D721Med (cell line): ENCODE data around the gene ARRDC4.

Experiments used
- DNase-seq: peaks from one replicate; pipeline ENCODE4 v3.0.0; 2011; ENCODE audit warnings: low spot score; ENCODE audit not compliant: insufficient read length
- FAIRE-seq: peaks from 2 replicates; lab custom pipeline; 2011; peaks lifted over from hg19 to GRCh38; lab: Jason Lieb, UNC
- TF ChIP-seq, protein P1 (sequence below): IDR thresholded peaks from 2 replicates; pipeline ENCODE4 v1.5.1; 2012; ENCODE audit warnings: mild to moderate bottlenecking, control low read depth; ENCODE audit not compliant: insufficient read depth; ENCODE audit errors: missing control alignments

The ARRDC4 gene

GRCh38 chr15:97960364-97961066 is at the start of gene ARRDC4:
Gene ARRDC4 (plus strand): TSS chr15:97960703. CDS start chr15:97960862, 159 bp downstream.
- FAIRE-seq = no peak

DNA sequence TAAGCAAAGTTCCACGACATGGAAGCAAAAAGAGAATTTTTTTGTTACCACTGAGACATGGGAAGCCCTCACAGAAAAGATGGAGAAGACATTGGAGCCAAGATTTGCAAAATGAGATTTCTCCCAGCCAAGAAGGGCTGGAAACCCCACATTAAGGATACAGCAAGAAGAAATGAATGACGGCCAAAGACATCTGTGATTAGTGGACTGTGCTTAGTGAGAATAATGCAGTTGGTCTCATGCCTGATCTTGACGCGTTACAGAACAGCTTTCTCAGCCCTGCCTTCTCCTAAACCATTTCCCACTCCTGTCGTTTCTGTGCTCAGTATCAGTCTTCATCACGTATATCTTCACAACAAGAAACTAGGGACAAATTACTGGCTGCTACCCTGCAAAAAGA is 45.8 kb upstream of the ARRDC4 start:
- DNase-seq (no peak), FAIRE-seq (no peak)
- TF ChIP-seq, protein P1, sequence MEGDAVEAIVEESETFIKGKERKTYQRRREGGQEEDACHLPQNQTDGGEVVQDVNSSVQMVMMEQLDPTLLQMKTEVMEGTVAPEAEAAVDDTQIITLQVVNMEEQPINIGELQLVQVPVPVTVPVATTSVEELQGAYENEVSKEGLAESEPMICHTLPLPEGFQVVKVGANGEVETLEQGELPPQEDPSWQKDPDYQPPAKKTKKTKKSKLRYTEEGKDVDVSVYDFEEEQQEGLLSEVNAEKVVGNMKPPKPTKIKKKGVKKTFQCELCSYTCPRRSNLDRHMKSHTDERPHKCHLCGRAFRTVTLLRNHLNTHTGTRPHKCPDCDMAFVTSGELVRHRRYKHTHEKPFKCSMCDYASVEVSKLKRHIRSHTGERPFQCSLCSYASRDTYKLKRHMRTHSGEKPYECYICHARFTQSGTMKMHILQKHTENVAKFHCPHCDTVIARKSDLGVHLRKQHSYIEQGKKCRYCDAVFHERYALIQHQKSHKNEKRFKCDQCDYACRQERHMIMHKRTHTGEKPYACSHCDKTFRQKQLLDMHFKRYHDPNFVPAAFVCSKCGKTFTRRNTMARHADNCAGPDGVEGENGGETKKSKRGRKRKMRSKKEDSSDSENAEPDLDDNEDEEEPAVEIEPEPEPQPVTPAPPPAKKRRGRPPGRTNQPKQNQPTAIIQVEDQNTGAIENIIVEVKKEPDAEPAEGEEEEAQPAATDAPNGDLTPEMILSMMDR = no peak

More at GRCh38 chr15:97960364-97961066, at the start of gene ARRDC4:
- DNase-seq = peak; percentile 45
- TF ChIP-seq, protein P1 = no peak

DNA sequence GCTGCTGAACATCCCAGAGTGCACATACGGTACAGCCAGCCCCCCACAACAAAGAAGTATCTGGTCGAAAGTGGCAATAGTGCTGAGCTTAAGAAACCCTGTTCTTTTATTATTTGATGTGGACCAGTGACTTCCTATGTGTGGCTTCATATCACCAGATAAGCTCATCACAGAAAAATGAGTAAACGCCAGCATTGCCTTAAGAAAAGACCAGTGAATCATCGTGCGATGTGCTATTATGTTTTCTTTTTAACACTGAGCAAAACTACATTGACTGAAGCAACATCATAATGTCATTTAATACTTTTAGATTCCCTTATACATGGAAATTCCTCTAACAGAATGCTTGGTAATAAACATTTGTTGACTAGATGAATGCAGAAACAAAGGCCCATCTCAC is 45.2 kb upstream of the ARRDC4 start:
- TF ChIP-seq, protein P1 = no peak
- DNase-seq (no peak), FAIRE-seq (no peak)

- TF ChIP-seq, protein P1 = no peak
- no peak for DNase-seq
- no peak for FAIRE-seq
These were observed 39.1 kb upstream of the ARRDC4 start for GRCh38 chr15:97921296-97921865.

DNA sequence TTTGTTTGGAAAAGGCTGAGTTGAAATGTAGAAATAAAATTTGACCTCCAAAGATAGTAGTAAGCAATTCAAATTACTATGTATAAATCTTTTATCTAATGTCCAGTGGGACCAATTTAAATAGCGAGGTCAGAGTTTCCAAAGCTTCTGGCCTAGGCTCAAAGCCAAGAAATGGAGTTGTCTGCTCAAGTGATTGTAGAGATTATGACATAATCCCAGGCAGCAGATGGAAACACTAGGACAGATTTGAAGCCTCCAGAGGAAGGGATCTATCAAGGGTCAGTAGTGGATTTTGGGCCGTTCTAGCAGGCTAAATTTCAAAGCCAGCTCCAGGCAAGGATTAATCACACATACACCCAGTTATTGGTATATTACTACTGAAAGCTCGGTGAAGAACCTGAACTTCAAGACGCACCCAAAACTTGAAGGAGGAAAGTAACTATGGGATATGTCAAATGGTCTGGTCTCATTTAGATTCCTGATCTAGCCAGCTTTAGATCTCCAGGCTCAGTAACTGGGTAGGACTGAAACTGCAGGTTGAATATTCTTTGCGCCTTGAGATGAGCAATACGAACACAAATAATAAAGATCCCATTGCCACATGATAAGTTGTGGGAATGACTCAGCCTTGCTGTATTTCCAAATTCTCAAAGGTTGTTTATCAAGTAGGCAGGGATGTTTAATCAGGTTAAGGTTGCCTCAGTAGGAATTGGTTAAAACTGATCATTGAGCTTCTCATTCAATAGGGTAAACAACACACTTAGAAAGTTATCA is 30.9 kb upstream of the ARRDC4 start:
- TF ChIP-seq, protein P1 = no peak
- FAIRE-seq (no peak), DNase-seq (no peak)

DNA sequence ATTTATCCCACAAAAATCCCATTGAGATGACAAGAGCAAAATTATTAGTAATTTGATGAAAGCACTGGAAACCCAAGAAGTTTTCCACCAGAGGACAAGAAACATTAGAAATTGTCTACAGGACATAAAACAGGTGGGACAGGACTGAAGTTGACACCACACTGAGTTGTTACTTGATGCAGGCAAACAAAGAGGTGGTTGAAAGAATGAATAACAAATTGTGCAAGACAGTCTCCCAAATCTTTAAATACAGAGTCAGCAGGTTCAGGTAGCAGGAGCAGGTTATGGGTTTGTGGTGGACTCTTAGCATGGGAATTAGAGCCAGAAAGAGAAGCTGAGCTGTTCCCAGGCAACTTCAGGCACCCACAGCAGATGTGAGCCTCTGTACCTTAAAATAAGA is 30.3 kb upstream of the ARRDC4 start:
- FAIRE-seq = no peak
- TF ChIP-seq, protein P1 = no peak
- DNase-seq = no peak

DNA sequence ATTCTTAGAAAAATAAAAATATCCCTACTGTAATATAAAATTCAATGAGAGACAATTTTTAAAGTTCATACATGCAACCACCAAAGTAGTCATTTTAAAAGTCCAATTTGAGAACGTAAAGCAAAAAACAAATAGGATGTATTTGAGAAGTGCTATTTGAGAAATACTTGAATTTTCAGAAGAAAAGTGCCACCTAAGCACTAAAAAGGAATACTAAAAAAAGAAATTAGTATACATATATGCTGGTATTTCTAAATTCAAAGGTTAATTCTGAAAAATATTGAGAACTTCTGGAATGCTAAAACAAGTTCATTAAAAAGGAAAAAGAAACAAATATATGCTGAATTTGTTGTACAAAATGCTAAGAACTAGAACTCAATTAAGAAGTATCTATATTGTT is 29.2 kb upstream of the ARRDC4 start:
- FAIRE-seq (no peak), DNase-seq (no peak)
- TF ChIP-seq, protein P1 = no peak
